IPS-NIHi11 (cell line): ENCODE data around the gene MBP.

Experiments used
- DNase-seq: peaks from one replicate; pipeline ENCODE4 v3.0.0; 2012; ENCODE audit warnings: mixed read lengths, low spot score

The MBP gene

GRCh38 chr18:76943542-76944339 is 188.8 kb downstream of the MBP start:
- no peak for DNase-seq

- DNase-seq, result no peak
These were observed 191.3 kb downstream of the MBP start for GRCh38 chr18:76941284-76941683.

GRCh38 chr18:76938619-76939018 is 194.0 kb downstream of the MBP start:
- DNase-seq, result no peak

- DNase-seq, result no peak
These were observed 195.0 kb downstream of the MBP start for GRCh38 chr18:76937597-76937996.

GRCh38 chr18:76936877-76937276 is 195.7 kb downstream of the MBP start:
- no peak for DNase-seq

- no peak for DNase-seq
These were observed 196.8 kb downstream of the MBP start for GRCh38 chr18:76935722-76936337.

- DNase-seq, result no peak
These were observed 200.4 kb downstream of the MBP start for GRCh38 chr18:76932026-76932819.

- no peak for DNase-seq
These were observed 201.4 kb downstream of the MBP start for GRCh38 chr18:76931171-76931570.
